ENCODE measurements around the gene SPATA22. TPM values are rescaled to one million over a fixed set of nuclear protein-coding genes. Genes with fewer than 3 reads are reported as not detected.
"Not testable (repeated sequence)": the region's sequence is repeated elsewhere in the genome, so short reads cannot be mapped to it uniquely, and the experiment has no call there.

The SPATA22 gene
- total RNA-seq, 1 donor from 2014 or later: not detected

- H3K9me3 Mint-ChIP-seq (ENCODE audit: unreplicated experiment): no peaks in the 10 kb centered on the region
- no peaks in the 10 kb centered on the region for H3K4me1 Mint-ChIP-seq (ENCODE audit: low read depth, unreplicated experiment)
- no peak overlapping the region for H3K4me3 Mint-ChIP-seq (ENCODE audit: unreplicated experiment)
- no peak for TF ChIP-seq CTCF (IDR thresholded peaks at IDR 0.05; ENCODE audit: partially characterized antibody, unreplicated experiment)
- H3K27ac Mint-ChIP-seq (ENCODE audit: unreplicated experiment): no peak overlapping the region
- no peaks in the 10 kb centered on the region for H3K27me3 Mint-ChIP-seq (ENCODE audit: unreplicated experiment)
- no peaks in the 10 kb centered on the region for H3K36me3 Mint-ChIP-seq (ENCODE audit: unreplicated experiment)
- DNase-seq: no peak
Observed at GRCh38 chr17:3415610-3416009, 56.0 kb downstream of the SPATA22 start.

DNA sequence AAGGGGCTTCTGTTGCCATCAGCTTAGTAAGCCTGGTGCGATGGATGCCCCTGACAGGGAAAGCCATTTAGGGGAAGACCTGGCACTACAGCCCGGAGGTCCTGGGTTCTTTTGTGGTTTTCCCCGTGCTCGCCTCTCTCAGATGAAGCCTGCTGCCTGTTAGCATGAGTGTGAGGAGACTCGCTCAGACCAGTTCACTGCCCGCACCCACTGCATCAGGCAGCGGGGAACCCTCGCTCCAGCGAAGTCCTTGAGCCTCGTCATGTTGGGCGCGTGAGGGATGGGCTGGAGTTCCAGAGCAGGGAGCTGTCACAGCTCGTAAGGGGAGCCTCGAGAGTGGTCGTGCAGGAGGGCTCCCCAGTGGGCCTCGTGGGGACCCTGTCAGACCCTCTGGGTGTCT, 59.4 kb downstream of the SPATA22 start:
- H3K9me3 Mint-ChIP-seq (ENCODE audit: unreplicated experiment); H3K27ac Mint-ChIP-seq (ENCODE audit: unreplicated experiment); H3K4me1 Mint-ChIP-seq (ENCODE audit: low read depth, unreplicated experiment); H3K27me3 Mint-ChIP-seq (ENCODE audit: unreplicated experiment); H3K36me3 Mint-ChIP-seq (ENCODE audit: unreplicated experiment); H3K4me3 Mint-ChIP-seq (ENCODE audit: unreplicated experiment); DNase-seq: not testable (repeated sequence)

DNA sequence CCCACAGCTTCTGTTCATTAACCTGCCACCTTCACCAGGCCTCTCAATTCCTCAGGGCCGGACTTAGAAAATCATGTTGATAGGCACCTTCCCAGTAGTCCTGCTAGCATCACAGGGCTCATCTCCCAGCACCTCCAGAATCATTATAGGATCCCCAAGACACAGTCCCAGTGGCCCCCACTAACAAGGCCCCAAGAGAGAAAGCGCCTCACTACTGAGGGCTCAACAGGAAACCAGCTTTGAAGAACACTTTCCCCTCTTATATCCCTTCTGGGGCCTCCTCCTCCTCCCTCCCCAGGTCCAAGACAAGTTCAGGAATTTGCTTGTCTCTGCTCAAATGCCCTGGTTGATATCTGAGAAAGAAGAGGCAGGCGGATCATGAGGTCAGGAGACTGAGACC, 60.5 kb downstream of the SPATA22 start, which contains the start of gene OR3A3:
TSS of gene OR3A3 (plus strand) at position 301 of the 400 bp plus-strand sequence.
- no peak for DNase-seq
- H3K36me3 Mint-ChIP-seq (ENCODE audit: unreplicated experiment): peaks cover 13% of the 10 kb centered on the region
- no peak for TF ChIP-seq CTCF (IDR thresholded peaks at IDR 0.05; ENCODE audit: partially characterized antibody, unreplicated experiment)
- no peaks in the 10 kb centered on the region for H3K4me1 Mint-ChIP-seq (ENCODE audit: low read depth, unreplicated experiment)
- no peak within 1 kb of the TSS for H3K4me3 Mint-ChIP-seq (ENCODE audit: unreplicated experiment)
- no peaks in the 10 kb centered on the region for H3K27me3 Mint-ChIP-seq (ENCODE audit: unreplicated experiment)
- H3K27ac Mint-ChIP-seq (ENCODE audit: unreplicated experiment): no peak within 1 kb of the TSS
- no peaks in the 10 kb centered on the region for H3K9me3 Mint-ChIP-seq (ENCODE audit: unreplicated experiment)

DNA sequence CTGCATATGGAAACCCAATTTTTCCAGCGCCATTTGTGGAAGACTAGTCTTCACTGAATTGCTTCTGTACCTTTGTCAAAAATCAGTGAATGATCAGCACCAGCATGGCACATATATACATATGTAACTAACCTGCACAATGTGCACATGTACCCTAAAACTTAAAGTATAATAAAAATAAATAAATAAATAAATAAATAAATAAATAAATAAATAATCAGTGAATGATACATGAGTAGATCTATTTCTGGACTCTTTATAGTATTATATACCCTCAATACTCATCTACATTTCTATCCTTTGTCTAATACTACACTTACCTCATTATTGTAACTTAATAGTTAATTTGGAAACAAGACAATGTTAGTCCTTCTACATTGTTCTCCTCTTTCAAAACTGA, 67.8 kb downstream of the SPATA22 start:
- not testable (repeated sequence) for H3K4me1 Mint-ChIP-seq (ENCODE audit: low read depth, unreplicated experiment); H3K27me3 Mint-ChIP-seq (ENCODE audit: unreplicated experiment); H3K4me3 Mint-ChIP-seq (ENCODE audit: unreplicated experiment); H3K27ac Mint-ChIP-seq (ENCODE audit: unreplicated experiment); H3K9me3 Mint-ChIP-seq (ENCODE audit: unreplicated experiment); DNase-seq
- peaks cover 14% of the 10 kb centered on the region for H3K36me3 Mint-ChIP-seq (ENCODE audit: unreplicated experiment)

DNA sequence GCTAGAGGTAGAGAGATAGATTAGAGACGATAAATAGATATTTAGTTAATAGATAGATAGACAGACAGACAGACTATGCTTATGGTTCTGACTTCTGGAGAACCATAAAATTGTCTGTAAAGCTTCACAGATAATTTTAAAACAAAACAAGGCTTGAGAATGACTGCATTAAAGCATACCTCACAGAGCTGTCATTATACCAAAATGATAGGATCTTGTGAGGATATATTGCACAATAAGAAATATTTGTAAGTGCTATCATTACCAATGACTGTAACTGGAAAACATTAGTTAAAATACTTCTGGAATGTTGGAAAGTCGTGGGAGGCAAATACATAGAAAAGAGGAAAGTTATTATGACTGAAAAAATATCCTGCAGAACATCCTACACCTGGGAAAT, 69.8 kb downstream of the SPATA22 start:
- TF ChIP-seq CTCF (IDR thresholded peaks at IDR 0.05; ENCODE audit: partially characterized antibody, unreplicated experiment): no peak
- Mint-ChIP-seq H3K27me3 (ENCODE audit: unreplicated experiment) (no peaks in the 10 kb centered on the region), H3K4me1 (ENCODE audit: low read depth, unreplicated experiment) (no peaks in the 10 kb centered on the region), H3K4me3 (ENCODE audit: unreplicated experiment) (no peak overlapping the region), H3K27ac (ENCODE audit: unreplicated experiment) (no peak overlapping the region), H3K9me3 (ENCODE audit: unreplicated experiment) (no peaks in the 10 kb centered on the region), H3K36me3 (ENCODE audit: unreplicated experiment) (peaks cover 8% of the 10 kb centered on the region)
- DNase-seq: no peak

DNA sequence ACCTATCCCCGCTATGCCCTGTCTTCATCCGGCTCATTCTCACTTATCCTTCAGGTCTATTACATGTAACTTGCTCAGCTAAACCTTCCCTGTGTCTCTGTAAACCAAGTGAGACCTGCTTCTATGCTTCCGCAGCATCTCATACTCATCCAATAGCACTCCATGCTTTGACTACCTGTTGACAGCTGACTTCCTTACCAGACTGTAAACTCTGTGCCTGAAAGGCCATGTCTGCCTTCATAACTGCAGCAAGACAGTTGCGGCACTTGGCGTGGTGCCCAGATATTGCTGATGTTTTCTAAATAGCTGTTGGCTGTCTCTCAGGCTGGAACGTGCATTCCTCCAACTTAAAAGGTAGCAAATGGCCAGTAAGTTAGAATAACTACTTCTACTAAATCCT, 71.6 kb downstream of the SPATA22 start:
- no peak overlapping the region for H3K27ac Mint-ChIP-seq (ENCODE audit: unreplicated experiment)
- no peaks in the 10 kb centered on the region for H3K27me3 Mint-ChIP-seq (ENCODE audit: unreplicated experiment)
- no peak for TF ChIP-seq CTCF (IDR thresholded peaks at IDR 0.05; ENCODE audit: partially characterized antibody, unreplicated experiment)
- DNase-seq: no peak
- no peaks in the 10 kb centered on the region for H3K4me1 Mint-ChIP-seq (ENCODE audit: low read depth, unreplicated experiment)
- H3K36me3 Mint-ChIP-seq (ENCODE audit: unreplicated experiment): no peaks in the 10 kb centered on the region
- H3K9me3 Mint-ChIP-seq (ENCODE audit: unreplicated experiment): no peaks in the 10 kb centered on the region
- no peak overlapping the region for H3K4me3 Mint-ChIP-seq (ENCODE audit: unreplicated experiment)

All from glutamatergic neuron (in vitro differentiated cells).